Memory B cell (primary cell): Measurements from ENCODE around the gene RDH16.
"Not testable (repeated sequence)": the region's sequence is repeated elsewhere in the genome, so short reads cannot be mapped to it uniquely, and the experiment has no call there.

ENCODE experiments used
- ATAC-seq: fragments of 150-1000 bp; cut with Tn5 transposase; 2 replicates; pipeline ENCODE4 v1.10.0; 2021; ENCODE audit warnings: low read depth, mild to moderate bottlenecking, moderate library complexity
- DNase-seq, 2 donors: peaks; one replicate each; pipeline ENCODE4 v3.0.0; 2022; ENCODE audit warnings: low spot score in 2 of 2
- H3K27ac Mint-ChIP-seq: one replicate; pipeline ENCODE4 v1.8.0; 2022; ENCODE audit warnings: mild to moderate bottlenecking, moderate library complexity, mixed read lengths
- H3K27me3 Mint-ChIP-seq: one replicate; pipeline ENCODE4 v1.8.0; 2022; ENCODE audit warnings: mixed read lengths
- H3K36me3 Mint-ChIP-seq: one replicate; pipeline ENCODE4 v1.8.0; 2022; ENCODE audit warnings: mild to moderate bottlenecking, mixed read lengths
- H3K4me1 Mint-ChIP-seq: one replicate; pipeline ENCODE4 v1.8.0; 2022; ENCODE audit warnings: mixed read lengths
- H3K4me3 Mint-ChIP-seq: one replicate; pipeline ENCODE4 v1.8.0; 2022; ENCODE audit warnings: mild to moderate bottlenecking, moderate library complexity, mixed read lengths
- H3K9me3 Mint-ChIP-seq: one replicate; pipeline ENCODE4 v1.8.0; 2022; ENCODE audit warnings: mixed read lengths

RDH16 gene

DNA sequence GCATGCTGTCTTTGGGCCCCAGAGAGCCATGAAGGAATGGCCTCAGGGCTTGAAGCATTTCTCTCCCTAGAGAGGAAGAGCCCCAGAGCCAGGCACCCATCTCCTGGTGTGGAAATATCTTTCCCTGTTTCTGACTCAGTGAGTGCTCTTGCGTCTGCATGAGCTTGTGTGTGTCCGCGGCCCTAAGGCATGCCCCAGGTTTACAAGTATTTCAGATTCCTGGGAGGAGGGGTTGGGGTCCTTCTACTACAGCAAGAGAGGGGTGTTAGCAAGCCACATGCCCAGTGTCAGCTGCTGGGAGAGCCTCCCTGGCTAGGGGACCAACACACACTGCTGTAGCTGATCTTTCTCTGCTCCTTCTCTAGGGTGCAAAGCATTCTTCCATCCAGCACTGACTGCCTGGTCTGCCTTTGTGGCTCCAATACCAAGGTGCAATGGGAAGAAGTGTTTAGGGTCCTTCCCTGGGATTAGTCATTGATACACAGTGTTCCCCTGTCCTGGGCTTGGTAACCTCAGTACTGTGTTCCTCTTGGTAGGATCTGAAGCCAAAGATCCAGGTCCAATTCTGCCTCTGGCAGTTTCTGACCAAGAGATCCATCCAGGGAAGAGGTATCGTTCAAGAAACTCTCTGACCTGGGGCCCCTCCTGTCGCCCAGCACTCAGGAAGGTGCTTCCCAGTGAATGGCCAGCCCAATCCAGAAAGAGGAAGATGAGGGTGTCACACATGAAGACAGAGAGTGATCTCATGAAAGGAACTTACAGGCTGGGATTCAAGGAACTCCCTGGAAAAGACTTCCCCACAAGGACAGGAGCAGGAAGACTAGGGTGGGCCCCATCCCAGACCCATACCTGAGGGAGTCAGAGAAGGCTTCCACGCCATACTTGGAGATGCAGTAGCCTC is 3.1 kb downstream of the RDH16 start:
- peak in 1 of 2 donors; percentile 7 for DNase-seq
- Mint-ChIP-seq H3K4me3 (no peak overlapping the region), H3K36me3 (peaks cover 30% of the 10 kb centered on the region), H3K27ac (no peak overlapping the region), H3K27me3 (peaks cover 5% of the 10 kb centered on the region), H3K4me1 (no peaks in the 10 kb centered on the region), H3K9me3 (peaks cover 1% of the 10 kb centered on the region)
- no peak for ATAC-seq

DNA sequence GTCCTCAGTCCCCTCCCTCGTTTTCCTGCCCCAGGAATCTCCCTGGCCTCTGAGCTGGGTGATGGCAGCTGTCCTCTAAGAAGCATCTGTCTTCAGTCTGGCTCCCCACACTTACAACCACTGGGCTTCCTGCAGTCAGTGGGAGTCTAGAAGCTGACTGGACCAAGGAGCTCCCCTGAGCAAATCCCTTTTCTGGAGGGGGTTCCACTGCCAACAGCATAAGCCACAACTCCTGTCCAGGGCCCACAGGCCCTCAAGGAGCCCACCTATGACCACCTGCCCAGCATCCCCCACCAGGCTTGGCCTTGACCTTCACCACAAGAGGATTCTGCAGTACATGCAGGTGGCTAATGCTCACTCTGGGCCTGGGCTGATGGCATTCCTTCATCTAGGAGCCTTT is 4.1 kb downstream of the RDH16 start:
- Mint-ChIP-seq H3K9me3 (no peaks in the 10 kb centered on the region), H3K27ac (no peak overlapping the region), H3K27me3 (peaks cover 5% of the 10 kb centered on the region), H3K4me3 (no peak overlapping the region), H3K36me3 (peaks cover 29% of the 10 kb centered on the region), H3K4me1 (no peaks in the 10 kb centered on the region)
- ATAC-seq (no peak), DNase-seq (peak in 1 of 2 donors; percentile 5)

DNA sequence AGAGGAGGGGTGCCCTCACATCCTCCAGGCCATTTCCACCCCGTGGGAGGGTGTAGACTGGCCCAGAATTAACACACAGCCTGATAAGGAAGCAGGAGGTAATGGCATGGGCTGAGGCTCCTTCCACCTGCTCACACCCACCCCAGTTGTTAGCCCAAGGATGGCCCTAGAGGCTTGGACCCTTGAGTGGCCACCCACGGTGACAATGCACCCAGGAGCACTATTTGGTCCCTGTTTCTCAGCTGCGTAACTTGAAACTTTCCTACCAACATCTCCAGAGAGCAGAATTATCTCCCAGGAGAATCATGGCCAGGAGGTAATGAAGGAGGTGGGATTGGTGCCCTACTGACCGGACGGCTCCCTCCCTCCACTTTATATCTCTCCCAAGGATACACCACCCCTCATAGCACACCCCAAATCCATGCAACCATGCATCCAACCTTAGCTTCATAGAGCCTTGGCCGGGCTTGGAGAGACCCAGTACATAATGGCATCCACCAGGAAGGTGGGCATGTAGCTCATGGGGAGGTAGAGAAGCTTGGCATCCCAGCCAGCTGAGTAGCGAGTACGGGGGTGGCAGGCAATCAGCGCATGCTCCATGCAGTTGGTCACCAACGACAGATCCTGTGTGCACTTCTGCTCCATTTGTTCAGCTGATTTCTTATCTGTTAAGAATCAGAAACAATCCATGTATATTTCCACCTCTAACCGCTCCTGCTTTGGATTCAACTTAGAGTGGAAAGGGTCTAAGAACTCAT is 5.6 kb downstream of the RDH16 start:
- Mint-ChIP-seq H3K27ac (no peak overlapping the region), H3K4me3 (no peak overlapping the region), H3K4me1 (no peaks in the 10 kb centered on the region)

DNA sequence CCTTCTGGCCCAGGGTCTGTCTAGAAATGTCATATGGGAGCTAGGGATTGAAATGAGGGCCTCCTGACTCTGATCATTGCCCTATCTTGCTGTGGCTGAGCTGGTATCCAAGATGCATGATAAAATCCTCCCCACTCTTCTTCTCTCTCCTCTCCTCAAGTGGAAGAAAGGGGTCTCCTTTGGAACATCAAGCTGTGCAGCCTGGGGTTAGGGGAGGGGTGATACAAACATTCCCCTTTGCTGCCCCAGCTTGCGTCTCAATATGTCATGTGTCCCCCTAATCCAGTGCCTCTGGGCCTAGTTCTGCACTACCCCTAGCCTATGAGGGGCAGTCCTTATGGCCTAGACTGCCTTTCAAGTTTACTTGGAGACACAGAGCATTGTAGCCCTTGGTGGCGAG is 8.5 kb downstream of the RDH16 start:
- DNase-seq (no peak), ATAC-seq (no peak)
- peaks cover 11% of the 10 kb centered on the region for H3K9me3 Mint-ChIP-seq
- H3K27ac Mint-ChIP-seq, result no peak overlapping the region
- no peak overlapping the region for H3K4me3 Mint-ChIP-seq
- H3K27me3 Mint-ChIP-seq, result peaks cover 4% of the 10 kb centered on the region
- H3K4me1 Mint-ChIP-seq, result no peaks in the 10 kb centered on the region
- peaks cover 18% of the 10 kb centered on the region for H3K36me3 Mint-ChIP-seq

More for the DNA sequence above, 5.6 kb downstream of the RDH16 start:
- peaks cover 4% of the 10 kb centered on the region for H3K27me3 Mint-ChIP-seq
- DNase-seq (peak in 1 of 2 donors; percentile 5), ATAC-seq (no peak)
- H3K36me3 Mint-ChIP-seq, result peaks cover 20% of the 10 kb centered on the region
- peaks cover 4% of the 10 kb centered on the region for H3K9me3 Mint-ChIP-seq

DNA sequence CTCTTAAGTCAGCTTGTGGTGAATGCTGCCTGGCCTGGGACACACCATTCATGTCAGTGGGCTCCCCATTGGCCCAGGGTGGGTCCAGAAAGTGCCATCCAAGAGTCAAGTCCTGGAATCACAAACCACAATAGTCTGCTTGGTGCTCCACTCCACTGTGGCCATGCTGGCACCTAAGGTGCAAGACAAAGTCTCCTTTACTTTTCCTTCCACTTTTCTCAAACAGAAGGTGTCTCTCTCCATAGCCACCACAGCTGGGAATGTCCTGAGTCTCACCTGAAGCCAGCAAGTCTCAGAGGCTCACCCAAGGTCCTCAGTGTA is 9.0 kb downstream of the RDH16 start:
- Mint-ChIP-seq H3K4me1 (no peaks in the 10 kb centered on the region), H3K27ac (no peak overlapping the region), H3K36me3 (peaks cover 18% of the 10 kb centered on the region), H3K27me3 (peaks cover 4% of the 10 kb centered on the region), H3K4me3 (no peak overlapping the region), H3K9me3 (peaks cover 14% of the 10 kb centered on the region)
- DNase-seq (no peak), ATAC-seq (no peak)

DNA sequence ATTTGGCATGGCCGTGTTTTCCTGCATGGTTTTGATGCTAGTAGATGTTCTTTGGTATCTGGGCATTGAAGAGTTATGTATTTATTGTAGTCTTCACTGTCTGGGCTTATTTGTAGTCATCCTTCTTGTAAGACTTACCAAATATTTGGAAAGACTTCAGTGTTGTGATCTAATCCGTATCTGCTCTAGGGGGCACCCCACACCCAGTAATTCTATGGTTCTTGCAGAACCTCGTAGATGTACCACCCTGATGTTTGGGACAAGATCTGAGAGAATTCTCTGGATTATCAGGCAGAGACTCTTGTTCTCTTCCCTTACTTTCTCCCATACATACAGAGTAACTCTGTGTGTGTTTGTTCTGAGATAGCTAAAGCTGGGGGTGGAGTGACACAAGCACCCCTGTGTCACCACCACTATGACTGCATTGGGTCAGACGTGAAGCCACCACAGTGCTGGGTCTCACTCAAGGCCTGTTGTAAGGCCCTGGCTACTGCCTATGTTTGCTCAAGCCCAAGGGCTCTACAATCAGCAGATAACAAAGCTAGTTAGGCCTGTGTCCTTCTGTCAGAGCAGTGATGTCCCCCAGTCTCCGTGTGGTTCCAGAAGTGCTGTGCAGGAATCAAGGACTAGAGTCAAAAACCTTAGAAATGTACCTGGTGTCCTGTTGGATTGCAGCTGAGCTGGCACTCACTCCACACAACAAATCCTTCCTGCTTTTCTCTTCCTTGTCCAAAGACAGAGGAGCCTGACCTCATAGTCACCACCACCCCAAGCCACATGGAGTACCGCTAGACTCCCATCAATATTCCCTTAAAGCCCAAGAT is 9.6 kb downstream of the RDH16 start:
- H3K27ac Mint-ChIP-seq, result no peak overlapping the region
- ATAC-seq (no peak), DNase-seq (peak in 1 of 2 donors; percentile 5)
- no peaks in the 10 kb centered on the region for H3K4me1 Mint-ChIP-seq
- peaks cover 4% of the 10 kb centered on the region for H3K27me3 Mint-ChIP-seq
- no peak overlapping the region for H3K4me3 Mint-ChIP-seq
- H3K36me3 Mint-ChIP-seq, result peaks cover 18% of the 10 kb centered on the region
- H3K9me3 Mint-ChIP-seq, result peaks cover 14% of the 10 kb centered on the region

DNA sequence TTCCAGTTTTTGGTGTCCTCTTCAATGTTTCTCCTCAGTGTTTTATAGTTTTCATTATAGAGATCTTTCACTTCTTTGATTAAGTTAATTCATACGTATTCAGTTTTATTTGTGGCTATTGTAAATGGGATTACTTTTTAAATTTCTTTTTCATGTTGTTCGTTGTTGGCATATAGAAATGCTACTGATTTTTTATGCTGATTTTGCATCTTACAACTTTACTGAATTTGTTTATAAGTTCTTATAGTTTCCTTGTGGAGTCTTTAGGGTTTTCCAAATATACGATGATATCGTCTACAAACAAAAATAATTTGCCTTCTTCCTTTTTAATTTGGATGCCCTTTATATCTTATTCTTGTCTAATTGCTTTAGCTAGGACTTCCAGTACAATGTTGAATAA is 13.5 kb downstream of the RDH16 start:
- Mint-ChIP-seq H3K27me3 (peaks cover 14% of the 10 kb centered on the region), H3K9me3 (peaks cover 14% of the 10 kb centered on the region), H3K27ac (no peak overlapping the region), H3K4me1 (peaks cover 3% of the 10 kb centered on the region), H3K4me3 (no peak overlapping the region), H3K36me3 (no peaks in the 10 kb centered on the region)
- no peak for DNase-seq
- no peak for ATAC-seq

DNA sequence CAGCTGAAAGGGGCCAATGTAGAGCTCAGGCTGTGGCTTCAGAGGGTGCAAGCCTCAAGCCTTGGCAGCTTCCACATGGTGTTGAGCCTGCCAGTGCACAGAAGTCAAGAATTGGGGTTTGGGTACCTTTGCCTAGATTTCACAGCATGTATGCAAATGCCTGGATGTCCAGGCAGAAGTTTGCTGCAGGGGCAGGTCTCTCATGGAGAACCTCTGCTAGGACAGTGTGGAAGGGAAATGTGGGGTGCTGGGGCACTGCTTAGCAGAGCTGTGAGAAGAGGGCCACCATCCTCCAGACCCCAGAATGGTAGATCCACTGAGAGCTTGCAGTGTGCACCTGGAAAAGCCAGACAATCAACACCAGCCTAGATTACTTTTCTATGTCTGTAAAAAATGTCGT is 14.0 kb downstream of the RDH16 start:
- peaks cover 14% of the 10 kb centered on the region for H3K27me3 Mint-ChIP-seq
- DNase-seq, H3K36me3 Mint-ChIP-seq, H3K27ac Mint-ChIP-seq, ATAC-seq, H3K4me3 Mint-ChIP-seq, H3K4me1 Mint-ChIP-seq: not testable (repeated sequence)
- H3K9me3 Mint-ChIP-seq, result peaks cover 14% of the 10 kb centered on the region

DNA sequence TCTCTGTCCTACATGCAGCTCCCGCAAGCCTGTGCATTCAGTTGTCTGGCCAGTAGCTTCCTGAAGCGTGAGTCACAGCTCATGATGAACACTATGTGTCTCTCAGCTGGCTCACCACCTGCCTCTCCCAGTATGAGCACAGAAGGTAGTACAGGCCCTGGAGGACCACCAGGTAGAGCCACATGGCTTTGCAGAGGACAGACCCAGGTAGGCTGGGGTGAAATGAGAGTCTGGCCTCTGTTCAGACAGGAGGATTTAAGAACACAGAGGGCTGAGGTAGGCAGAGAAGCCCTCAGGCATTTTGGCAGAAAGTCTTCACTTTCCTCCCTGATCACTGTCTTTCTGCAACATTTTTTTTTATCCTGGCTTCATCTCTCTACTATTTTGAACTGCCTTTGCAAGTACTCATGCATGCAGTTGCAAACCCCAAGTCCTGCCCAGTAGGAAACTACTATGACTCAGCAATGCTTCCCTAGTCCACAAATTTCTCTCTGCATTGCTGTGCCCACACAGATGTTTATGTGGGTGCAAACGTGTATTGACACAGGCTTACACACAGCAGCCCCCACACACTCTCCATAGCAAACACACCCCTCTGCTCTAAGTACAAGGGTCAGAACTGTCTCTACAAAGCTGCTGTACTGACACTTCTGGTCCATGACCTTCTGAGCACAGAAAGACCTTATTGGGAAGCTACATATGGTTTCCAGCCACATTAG is 15.9 kb downstream of the RDH16 start:
- Mint-ChIP-seq H3K4me1 (peaks cover 3% of the 10 kb centered on the region), H3K4me3 (no peak overlapping the region), H3K36me3 (no peaks in the 10 kb centered on the region), H3K27me3 (peaks cover 19% of the 10 kb centered on the region), H3K9me3 (peaks cover 10% of the 10 kb centered on the region), H3K27ac (peak overlapping the region; percentile 46)
- DNase-seq (no peak), ATAC-seq (no peak)

DNA sequence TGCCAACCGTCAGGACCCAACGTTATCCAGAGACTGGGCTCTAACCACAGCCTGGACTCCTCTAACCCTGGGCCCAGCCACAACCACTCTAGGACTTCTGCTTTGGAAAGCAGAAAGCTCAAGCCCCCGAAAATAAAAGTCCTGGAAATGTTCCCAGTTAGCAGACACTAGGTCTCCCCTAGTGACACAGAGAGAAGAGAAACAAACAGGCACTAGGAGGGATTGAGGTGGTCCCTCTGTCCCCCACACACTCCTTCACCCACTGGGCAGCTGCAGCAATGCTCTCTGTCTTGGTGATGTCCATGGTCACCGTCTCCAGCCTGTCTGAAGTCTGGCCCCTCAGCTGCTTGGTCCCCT is 16.5 kb downstream of the RDH16 start:
- H3K36me3 Mint-ChIP-seq, H3K9me3 Mint-ChIP-seq, DNase-seq, H3K4me3 Mint-ChIP-seq, H3K4me1 Mint-ChIP-seq, ATAC-seq: not testable (repeated sequence)
- Mint-ChIP-seq H3K27me3 (peaks cover 19% of the 10 kb centered on the region), H3K27ac (peak overlapping the region; percentile 46)

DNA sequence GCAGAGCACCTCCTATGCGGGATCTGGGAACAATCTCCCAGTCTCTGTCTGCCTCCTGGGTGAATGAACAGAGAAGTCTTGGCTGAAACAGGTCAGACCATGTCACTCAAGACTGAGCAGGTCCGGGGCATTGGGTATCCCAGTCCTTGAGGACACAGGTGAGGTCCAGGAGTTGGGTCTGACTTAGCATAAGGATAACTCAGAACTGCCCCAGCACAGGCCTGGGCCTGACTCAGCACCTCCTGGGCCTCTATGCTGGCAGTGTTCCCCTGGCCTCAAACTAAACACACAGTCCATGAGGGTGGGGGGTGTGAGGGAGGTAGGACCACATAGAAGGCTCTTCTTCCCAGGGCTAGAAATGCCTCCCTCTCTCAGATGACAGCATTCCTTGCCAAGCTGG is 21.7 kb downstream of the RDH16 start:
- ATAC-seq, result no peak
- no peak for DNase-seq
- no peaks in the 10 kb centered on the region for H3K9me3 Mint-ChIP-seq
- H3K4me1 Mint-ChIP-seq, result peaks cover 3% of the 10 kb centered on the region
- no peak overlapping the region for H3K27ac Mint-ChIP-seq
- H3K36me3 Mint-ChIP-seq, result no peaks in the 10 kb centered on the region
- peaks cover 15% of the 10 kb centered on the region for H3K27me3 Mint-ChIP-seq
- no peak overlapping the region for H3K4me3 Mint-ChIP-seq

DNA sequence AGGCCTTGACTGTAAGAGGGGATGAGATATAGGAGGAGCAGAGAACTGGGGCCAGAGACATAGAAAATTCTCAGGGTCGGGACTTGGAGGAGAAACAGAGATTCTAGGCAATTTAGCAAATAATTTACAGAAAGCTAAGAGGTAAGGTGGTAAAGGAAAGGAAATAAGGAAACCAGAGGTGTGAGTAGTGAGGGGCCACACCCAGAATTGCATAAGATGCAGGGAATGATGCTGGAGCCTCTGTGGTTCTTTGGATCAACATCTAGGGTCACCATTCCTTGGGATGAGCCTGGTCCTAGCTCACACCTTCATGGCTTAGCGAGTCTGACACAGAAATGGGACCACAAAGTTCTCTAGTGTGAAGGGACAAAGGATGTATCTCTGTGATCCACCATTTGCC is 22.3 kb downstream of the RDH16 start:
- peaks cover 15% of the 10 kb centered on the region for H3K27me3 Mint-ChIP-seq
- ATAC-seq (no peak), DNase-seq (no peak)
- H3K4me1 Mint-ChIP-seq, result peaks cover 3% of the 10 kb centered on the region
- H3K9me3 Mint-ChIP-seq, result no peaks in the 10 kb centered on the region
- H3K27ac Mint-ChIP-seq, result no peak overlapping the region
- no peak overlapping the region for H3K4me3 Mint-ChIP-seq
- H3K36me3 Mint-ChIP-seq, result no peaks in the 10 kb centered on the region

DNA sequence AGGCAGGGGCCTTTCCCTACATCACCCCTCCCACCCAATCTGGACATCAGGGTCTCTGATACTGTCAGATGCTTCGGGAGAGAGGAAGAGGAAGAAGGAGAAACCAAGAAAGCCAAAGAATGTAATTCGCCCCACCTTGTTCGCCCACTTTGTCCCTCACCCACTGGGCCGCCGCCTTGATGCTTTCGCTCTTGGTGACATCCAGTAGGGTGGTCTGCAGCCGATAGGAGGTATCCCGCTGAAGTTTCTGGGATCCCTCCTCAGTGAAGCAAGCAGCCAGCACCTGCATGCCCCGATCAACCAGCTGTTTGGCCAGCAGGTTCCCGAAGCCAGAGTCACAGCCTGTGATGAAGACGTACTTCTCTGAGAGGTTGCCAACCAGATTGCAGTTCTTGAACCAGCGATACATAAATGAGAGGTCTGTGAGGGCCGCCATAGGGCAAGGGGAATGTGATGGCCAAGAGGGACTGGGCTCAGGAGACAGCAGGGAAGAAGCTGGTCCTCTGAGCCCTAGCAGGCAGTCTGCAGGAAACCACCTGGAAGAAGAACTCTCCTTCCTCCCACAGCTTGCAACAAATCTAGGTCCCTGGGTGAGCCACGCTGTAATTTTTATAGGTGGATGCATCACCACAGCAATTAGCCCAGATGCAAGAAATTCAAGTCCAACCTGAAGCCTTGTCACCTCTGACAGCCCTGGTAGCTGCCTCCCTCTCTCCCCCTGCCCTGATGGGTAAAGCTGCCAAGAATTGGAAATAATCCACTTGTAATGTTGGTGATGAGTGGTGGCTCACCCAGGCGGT is 23.4 kb downstream of the RDH16 start, which contains the start of gene SDR9C7:
Gene SDR9C7 (minus strand): TSS at position 583 of the 800 bp plus-strand sequence. CDS start 147 bp downstream, at position 436.
- Mint-ChIP-seq H3K9me3 (no peaks in the 10 kb centered on the region), H3K4me1 (peaks cover 3% of the 10 kb centered on the region), H3K4me3 (no peak within 1 kb of the TSS), H3K27me3 (peaks cover 8% of the 10 kb centered on the region), H3K36me3 (no peaks in the 10 kb centered on the region), H3K27ac (no peak within 1 kb of the TSS)
- ATAC-seq (no peak), DNase-seq (no peak)
